ENCODE measurements around the gene ABCA8. TPM values are rescaled to one million over a fixed set of nuclear protein-coding genes. Genes with fewer than 3 reads are reported as not detected.
"Not testable (repeated sequence)": the region's sequence is repeated elsewhere in the genome, so short reads cannot be mapped to it uniquely, and the experiment has no call there.

ABCA8 gene
- total RNA-seq, 2 donors from 2014 or later = 42.0 to 62.2 TPM

DNA sequence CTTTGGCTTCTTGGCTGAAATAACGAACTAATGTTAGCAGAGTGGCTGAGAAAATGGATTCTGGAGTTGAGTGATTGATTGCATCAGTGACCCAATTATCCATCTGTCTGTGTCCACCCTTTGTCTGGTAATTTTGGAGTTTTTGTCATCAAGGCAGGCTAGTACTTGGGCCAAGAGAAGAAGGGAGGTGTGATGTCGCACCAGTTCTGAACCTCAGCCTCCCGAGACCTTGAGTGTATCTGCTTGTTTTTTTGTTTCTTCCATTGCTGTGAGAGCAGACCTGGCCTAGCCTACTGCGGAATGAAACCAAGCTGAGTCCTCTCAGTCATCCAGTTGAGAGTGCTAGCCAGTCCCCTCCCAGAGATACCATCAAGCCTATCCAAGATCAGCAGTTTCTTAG, 4.5 kb downstream of the ABCA8 start:
- ATAC-seq (ENCODE audit: insufficient number of reproducible peaks, low FRiP score, low read depth) (no peak), DNase-seq (ENCODE audit: low spot score) (no peak)
- H3K27ac ChIP-seq = no peak overlapping the region
- no peaks in the 10 kb centered on the region for H3K36me3 ChIP-seq
- H3K27me3 ChIP-seq (replicated peaks; ENCODE audit: insufficient read depth) = no peaks in the 10 kb centered on the region
- peaks cover 0 to 3% of the 10 kb centered on the region in 2 donors for H3K4me1 ChIP-seq (ENCODE audit: control insufficient read depth in 1 of 2, low read depth in 2 of 2)
- TF ChIP-seq, protein P1, sequence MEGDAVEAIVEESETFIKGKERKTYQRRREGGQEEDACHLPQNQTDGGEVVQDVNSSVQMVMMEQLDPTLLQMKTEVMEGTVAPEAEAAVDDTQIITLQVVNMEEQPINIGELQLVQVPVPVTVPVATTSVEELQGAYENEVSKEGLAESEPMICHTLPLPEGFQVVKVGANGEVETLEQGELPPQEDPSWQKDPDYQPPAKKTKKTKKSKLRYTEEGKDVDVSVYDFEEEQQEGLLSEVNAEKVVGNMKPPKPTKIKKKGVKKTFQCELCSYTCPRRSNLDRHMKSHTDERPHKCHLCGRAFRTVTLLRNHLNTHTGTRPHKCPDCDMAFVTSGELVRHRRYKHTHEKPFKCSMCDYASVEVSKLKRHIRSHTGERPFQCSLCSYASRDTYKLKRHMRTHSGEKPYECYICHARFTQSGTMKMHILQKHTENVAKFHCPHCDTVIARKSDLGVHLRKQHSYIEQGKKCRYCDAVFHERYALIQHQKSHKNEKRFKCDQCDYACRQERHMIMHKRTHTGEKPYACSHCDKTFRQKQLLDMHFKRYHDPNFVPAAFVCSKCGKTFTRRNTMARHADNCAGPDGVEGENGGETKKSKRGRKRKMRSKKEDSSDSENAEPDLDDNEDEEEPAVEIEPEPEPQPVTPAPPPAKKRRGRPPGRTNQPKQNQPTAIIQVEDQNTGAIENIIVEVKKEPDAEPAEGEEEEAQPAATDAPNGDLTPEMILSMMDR (IDR thresholded peaks at IDR 0.05) = no peak
- no peaks in the 10 kb centered on the region for H3K9me3 ChIP-seq
- no peak overlapping the region for H3K4me3 ChIP-seq

DNA sequence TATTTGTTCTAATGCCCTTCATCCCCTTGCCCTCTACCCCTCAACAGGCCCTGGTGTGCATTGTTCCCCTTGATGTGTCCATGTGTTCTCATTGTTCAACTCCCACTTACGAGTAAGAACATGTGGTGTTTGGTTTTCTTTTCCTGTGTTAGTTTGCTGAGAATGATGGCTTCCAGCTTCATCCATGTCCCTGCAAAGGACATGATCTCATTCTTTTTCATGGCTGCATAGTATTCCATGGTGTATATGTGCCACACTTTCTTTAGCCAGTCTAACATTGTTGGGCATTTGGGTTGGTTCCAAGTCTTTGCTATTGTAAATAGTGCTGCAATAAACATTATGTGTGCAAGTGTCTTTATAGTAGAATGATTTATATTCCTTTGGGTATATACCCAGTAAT, 7.3 kb downstream of the ABCA8 start:
- DNase-seq (ENCODE audit: low spot score); H3K36me3 ChIP-seq; H3K4me3 ChIP-seq; H3K27ac ChIP-seq; H3K4me1 ChIP-seq (ENCODE audit: control insufficient read depth in 1 of 2, low read depth in 2 of 2); H3K9me3 ChIP-seq; H3K27me3 ChIP-seq (replicated peaks; ENCODE audit: insufficient read depth); ATAC-seq (ENCODE audit: insufficient number of reproducible peaks, low FRiP score, low read depth): not testable (repeated sequence)

DNA sequence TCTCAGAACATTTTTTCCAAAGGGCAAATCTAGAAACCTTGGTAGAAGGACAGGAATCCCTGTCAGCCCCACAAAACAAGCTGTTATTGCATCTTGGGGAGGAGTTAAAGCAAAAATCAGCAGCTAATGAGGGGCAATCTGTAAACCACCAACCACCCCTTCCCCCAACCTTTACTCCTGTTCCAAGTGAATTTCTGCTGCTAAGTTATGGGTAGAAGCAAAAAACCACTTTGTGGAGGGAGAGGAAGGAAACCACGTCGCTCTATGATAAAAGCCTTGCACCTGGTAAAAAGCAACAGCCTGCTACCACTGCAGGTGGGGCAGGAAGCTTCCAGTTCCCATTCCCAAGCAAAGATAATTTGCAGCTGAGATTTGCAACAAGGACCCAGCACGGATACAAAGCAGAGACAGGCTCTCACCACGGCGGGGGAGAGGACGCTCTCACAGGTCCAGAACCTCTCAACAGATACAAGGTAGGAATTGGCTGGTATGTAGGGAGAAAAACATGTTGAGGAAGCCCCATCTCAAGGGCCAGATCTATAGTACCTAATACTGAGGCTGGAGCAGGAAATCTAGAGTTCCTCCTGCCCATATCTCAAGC, 10.7 kb downstream of the ABCA8 start:
- H3K27ac ChIP-seq = no peak overlapping the region

DNA sequence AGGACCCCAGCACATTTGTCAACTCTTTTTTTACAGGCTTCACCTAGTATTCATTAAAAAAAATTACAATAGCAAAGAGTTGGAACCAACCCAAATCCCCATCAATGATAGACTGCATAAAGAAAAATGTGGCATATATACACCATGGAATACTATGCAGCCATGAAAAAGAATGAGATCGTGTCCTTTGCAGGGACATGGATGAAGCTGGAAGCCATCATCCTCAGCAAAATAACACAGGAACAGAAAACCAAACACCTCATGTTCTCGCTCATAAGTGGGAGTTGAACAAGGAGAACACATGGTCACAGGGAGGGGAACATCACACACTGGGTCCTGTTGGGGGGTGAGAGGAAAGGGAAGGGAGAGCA, 11.4 kb downstream of the ABCA8 start:
- not testable (repeated sequence) for H3K9me3 ChIP-seq; H3K27me3 ChIP-seq (replicated peaks; ENCODE audit: insufficient read depth); H3K27ac ChIP-seq; H3K36me3 ChIP-seq; H3K4me3 ChIP-seq; DNase-seq (ENCODE audit: low spot score); ATAC-seq (ENCODE audit: insufficient number of reproducible peaks, low FRiP score, low read depth); H3K4me1 ChIP-seq (ENCODE audit: control insufficient read depth in 1 of 2, low read depth in 2 of 2)

More for the DNA sequence above, 10.7 kb downstream of the ABCA8 start:
- H3K4me1 ChIP-seq (ENCODE audit: control insufficient read depth in 1 of 2, low read depth in 2 of 2) = no peaks in the 10 kb centered on the region
- H3K27me3 ChIP-seq (replicated peaks; ENCODE audit: insufficient read depth) = no peaks in the 10 kb centered on the region
- TF ChIP-seq, protein P1 (IDR thresholded peaks at IDR 0.05) = no peak
- no peaks in the 10 kb centered on the region for H3K36me3 ChIP-seq
- H3K4me3 ChIP-seq = no peak overlapping the region
- DNase-seq (ENCODE audit: low spot score) = no peak
- no peak for ATAC-seq (ENCODE audit: insufficient number of reproducible peaks, low FRiP score, low read depth)
- H3K9me3 ChIP-seq = no peaks in the 10 kb centered on the region

DNA sequence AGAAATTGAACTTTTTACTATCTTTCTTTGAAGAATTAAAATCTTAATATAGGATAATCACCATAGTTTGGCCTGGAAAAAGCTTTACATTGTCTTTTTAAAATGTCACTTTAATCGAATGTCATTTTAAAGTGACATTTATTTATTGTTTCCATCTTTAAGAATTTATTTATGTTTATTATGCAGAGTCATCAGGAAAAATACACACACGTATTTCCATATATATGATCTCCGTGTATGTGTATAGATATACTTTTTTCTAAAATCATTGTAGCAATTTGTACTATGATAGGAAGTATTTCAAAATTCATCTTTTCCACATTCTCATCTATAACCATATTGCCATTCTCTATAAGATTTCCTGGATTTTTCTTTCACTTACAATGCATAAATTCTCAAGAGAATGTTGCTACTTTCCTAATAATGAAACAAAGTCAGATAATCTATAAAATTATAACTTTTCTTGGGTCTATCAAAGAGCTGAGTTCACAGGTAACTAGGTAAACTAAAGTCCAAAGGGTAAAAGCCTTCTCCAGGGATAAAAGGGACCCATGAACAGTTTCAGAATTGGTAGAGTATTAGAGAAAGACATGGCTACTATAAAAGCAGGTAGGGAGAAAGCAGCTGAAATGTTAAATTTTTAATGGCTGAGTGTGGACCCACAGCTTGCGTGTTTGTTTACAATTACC, 11.9 kb downstream of the ABCA8 start:
- no peak for ATAC-seq (ENCODE audit: insufficient number of reproducible peaks, low FRiP score, low read depth)
- DNase-seq (ENCODE audit: low spot score) = no peak
- H3K9me3 ChIP-seq = no peaks in the 10 kb centered on the region
- TF ChIP-seq, protein P1 (IDR thresholded peaks at IDR 0.05) = no peak
- H3K4me1 ChIP-seq (ENCODE audit: control insufficient read depth in 1 of 2, low read depth in 2 of 2) = no peaks in the 10 kb centered on the region
- no peak overlapping the region for H3K27ac ChIP-seq
- no peak overlapping the region for H3K4me3 ChIP-seq
- no peaks in the 10 kb centered on the region for H3K27me3 ChIP-seq (replicated peaks; ENCODE audit: insufficient read depth)
- H3K36me3 ChIP-seq = no peaks in the 10 kb centered on the region

DNA sequence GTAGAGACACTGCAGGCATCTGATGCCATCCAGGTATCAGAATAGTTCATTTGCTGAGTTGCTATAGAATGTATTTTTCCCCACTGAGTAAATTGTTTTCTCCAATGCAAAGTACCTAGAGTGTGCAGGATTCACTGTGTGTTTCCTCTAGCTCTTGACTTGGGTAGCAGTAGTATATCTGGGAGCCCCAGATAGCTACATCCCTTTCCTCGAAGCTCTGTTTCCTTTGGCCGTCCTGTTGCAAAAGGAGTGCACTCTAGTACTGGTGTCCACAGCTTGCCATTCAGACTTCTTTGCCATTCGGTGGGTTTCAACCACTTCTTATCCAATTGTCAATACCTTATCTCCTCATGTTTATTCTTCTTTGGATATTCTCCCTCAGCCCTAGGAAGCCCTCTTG, 12.8 kb downstream of the ABCA8 start:
- Histone ChIP-seq H3K27me3 (replicated peaks; ENCODE audit: insufficient read depth) (no peaks in the 10 kb centered on the region), H3K9me3 (no peaks in the 10 kb centered on the region), H3K36me3 (no peaks in the 10 kb centered on the region), H3K4me1 (ENCODE audit: control insufficient read depth in 1 of 2, low read depth in 2 of 2) (no peaks in the 10 kb centered on the region), H3K4me3 (no peak overlapping the region), H3K27ac (no peak overlapping the region)
- DNase-seq (ENCODE audit: low spot score) (no peak), ATAC-seq (ENCODE audit: insufficient number of reproducible peaks, low FRiP score, low read depth) (no peak)
- TF ChIP-seq, protein P1 (IDR thresholded peaks at IDR 0.05) = no peak

Measured in thoracic aorta (tissue), 2 donors.